IPS-15b (cell line): ENCODE measurements around the gene FABP3.
A peak's percentile ranks its signal among the peaks of the same experiment; 100 is the strongest.

ENCODE experiments used
- H3K27me3 ChIP-seq: one replicate; pipeline ENCODE4 v1.6.1; 2013; ENCODE audit warnings: low read length; ENCODE audit not compliant: control insufficient read depth, insufficient read depth
- H3K36me3 ChIP-seq: one replicate; pipeline ENCODE4 v1.6.1; 2013; ENCODE audit warnings: low read length; ENCODE audit not compliant: control insufficient read depth, insufficient read depth
- H3K4me1 ChIP-seq: one replicate; pipeline ENCODE4 v1.6.1; 2013; ENCODE audit warnings: mild to moderate bottlenecking, low read length; ENCODE audit not compliant: control insufficient read depth, insufficient read depth
- H3K4me3 ChIP-seq: one replicate; pipeline ENCODE4 v1.5.1; 2013; ENCODE audit warnings: low read depth, low read length
- H3K9ac ChIP-seq: one replicate; pipeline ENCODE4 v1.6.1; 2013; ENCODE audit warnings: low read depth, mild to moderate bottlenecking, low read length
- H3K9me3 ChIP-seq: one replicate; pipeline ENCODE4 v1.6.1; 2013; ENCODE audit warnings: mild to moderate bottlenecking, low read length; ENCODE audit not compliant: control insufficient read depth, insufficient read depth

FABP3 gene

GRCh38 chr1:31378001-31378400 lies 5.1 kb upstream of the FABP3 start:
- Histone ChIP-seq H3K36me3 (no peaks in the 10 kb centered on the region), H3K9me3 (no peaks in the 10 kb centered on the region), H3K4me3 (no peak overlapping the region), H3K9ac (no peak overlapping the region), H3K4me1 (peaks cover 10% of the 10 kb centered on the region), H3K27me3 (no peaks in the 10 kb centered on the region)

DNA sequence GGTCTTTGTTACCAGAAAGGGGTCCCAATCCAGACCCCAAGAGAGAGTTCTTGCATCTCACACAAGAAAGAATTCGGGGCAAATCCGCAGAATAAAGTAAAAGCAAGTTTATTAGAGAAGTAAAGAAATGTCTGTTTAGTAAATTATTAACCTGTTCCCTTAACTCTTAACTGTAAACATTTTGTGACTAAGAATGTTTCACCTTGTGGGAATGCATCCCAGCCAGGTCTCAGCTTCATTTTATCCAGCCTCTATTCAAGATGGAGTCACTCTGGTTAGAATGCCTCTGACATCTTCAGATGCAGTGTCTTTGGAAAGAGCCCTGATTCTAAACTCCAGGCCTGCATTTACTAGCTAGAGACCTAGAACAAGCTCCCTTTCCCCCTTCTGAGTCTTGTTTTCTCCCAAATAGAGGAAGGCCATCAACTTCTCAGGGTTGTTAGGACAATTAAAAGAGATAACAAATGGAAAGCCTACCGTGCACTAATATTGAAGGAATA lies 4.5 kb upstream of the FABP3 start:
- no peaks in the 10 kb centered on the region for H3K36me3 ChIP-seq
- H3K4me1 ChIP-seq = peaks cover 10% of the 10 kb centered on the region
- H3K9me3 ChIP-seq = no peaks in the 10 kb centered on the region
- H3K4me3 ChIP-seq = no peak overlapping the region
- no peaks in the 10 kb centered on the region for H3K27me3 ChIP-seq
- H3K9ac ChIP-seq = no peak overlapping the region

DNA sequence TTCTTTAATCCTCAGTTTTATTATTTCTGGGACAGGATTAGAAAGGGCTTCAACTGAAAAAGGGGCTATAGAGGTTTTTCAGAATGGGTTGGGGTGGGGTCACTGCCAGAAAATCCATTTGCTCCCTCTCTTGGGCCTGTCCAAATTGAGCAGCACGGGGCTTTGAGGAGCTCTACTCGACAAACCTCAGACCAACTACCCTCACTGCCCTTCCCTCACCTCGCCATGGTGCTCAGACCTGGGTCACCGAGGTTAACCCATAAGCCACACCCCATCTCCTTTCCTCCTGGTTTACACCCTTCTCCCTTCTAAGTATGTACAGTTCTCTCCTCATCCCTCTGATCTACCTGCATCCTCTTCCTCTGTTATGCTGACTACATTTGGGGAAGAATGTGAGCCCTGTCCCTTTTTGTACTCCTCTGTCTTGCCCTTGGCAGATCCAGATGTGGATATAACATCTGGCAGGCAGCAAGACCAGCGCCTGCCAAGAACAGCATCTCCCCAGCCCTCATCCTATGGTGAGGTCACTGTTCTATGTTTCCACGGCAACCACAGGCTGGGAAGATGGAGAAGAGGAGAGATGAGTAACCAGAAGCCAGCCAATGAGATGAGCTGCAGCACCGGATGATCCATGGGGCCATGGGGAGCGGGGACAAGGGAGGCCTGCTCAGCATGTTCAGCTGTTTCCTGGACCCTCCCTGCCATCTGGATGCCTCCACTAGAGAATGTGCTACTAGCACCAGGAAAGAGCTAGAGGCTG lies 3.7 kb upstream of the FABP3 start:
- Histone ChIP-seq H3K4me3 (no peak overlapping the region), H3K9me3 (no peaks in the 10 kb centered on the region), H3K9ac (no peak overlapping the region), H3K4me1 (peaks cover 15% of the 10 kb centered on the region), H3K36me3 (no peaks in the 10 kb centered on the region), H3K27me3 (no peaks in the 10 kb centered on the region)

DNA sequence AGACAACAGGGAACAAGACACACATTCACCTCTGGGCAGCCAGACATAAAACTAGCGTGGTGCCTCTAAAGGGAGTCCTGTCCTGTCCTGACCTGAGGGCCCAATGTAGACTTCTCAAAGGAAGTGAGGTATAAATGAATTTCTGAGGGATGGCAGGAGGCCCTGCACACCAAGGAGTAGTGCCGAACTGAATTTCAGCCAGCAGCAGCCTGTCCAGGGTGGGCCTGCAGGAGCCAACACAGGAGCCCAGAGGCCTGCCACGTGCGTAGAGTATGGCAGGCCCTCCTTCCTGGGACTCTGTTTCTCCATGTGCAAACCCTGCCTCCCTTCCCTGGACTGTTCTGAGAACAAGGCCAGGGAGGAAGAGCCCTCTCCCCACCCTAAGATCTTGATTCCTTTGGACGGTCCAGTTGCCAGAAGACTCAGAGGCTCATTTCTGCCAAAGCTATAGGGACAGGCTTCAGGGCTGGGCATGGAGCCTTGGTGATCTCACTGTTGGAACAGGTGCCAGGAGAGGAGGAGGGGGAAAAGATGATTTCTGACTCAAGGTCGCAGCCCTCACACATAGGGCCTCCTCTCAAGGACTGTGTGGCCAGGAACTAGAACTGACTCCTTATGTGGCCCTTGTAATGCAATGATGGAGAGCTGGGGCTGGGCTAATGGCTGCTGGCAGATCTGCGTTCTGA lies 1.8 kb upstream of the FABP3 start:
- Histone ChIP-seq H3K9ac (no peak overlapping the region), H3K9me3 (no peaks in the 10 kb centered on the region), H3K4me3 (no peak overlapping the region), H3K36me3 (no peaks in the 10 kb centered on the region), H3K4me1 (peaks cover 15% of the 10 kb centered on the region), H3K27me3 (no peaks in the 10 kb centered on the region)

DNA sequence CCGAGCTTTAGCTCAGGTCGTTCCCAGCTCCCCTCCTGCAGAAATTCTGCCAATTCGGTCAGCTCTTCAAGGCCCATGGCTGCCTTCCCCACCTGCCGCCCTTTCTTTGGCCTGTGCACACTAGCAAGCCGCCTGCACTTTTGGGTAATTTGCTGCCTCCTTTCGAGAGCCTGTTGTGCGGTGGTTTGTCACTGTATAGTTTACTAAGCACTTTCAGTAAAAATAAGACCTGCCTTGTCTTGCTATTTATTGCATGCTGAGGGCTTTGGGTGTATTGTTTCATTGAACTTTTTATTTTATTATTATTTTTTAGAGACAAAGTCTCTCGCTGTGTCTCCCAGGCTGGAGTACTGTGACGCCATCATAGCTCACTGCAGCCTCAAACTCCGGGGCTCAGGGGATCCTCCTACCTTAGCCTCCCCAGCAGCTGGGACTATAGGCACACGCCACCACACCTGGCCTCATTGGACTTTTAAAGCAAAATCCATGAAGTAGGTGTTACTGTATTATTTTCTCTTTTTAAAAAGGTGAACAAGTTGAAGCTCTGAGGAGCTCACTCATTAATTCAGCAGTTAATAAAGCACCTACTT lies 1.1 kb upstream of the FABP3 start:
- no peaks in the 10 kb centered on the region for H3K27me3 ChIP-seq
- peak overlapping the region; percentile 36 for H3K4me3 ChIP-seq
- H3K4me1 ChIP-seq = peaks cover 15% of the 10 kb centered on the region
- no peaks in the 10 kb centered on the region for H3K36me3 ChIP-seq
- no peaks in the 10 kb centered on the region for H3K9me3 ChIP-seq
- no peak overlapping the region for H3K9ac ChIP-seq

DNA sequence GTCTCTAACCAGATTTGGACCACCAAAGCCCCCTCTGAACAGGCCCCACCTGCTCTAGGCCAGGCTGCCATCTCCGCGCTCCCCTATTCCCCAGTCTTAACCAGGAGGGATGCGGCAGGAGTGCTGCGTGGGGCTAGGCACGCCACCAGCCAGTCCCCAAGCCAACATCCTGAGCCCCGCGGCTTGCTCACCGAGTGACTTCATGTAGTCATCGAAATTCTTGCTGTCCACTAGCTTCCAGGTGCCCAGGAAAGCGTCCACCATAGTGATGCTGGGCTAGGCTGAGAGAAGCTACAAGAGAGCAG lies 173 bp downstream of the FABP3 start:
- no peaks in the 10 kb centered on the region for H3K27me3 ChIP-seq
- peak overlapping the region; percentile 74 for H3K4me3 ChIP-seq
- peaks cover 15% of the 10 kb centered on the region for H3K4me1 ChIP-seq
- no peaks in the 10 kb centered on the region for H3K36me3 ChIP-seq
- no peaks in the 10 kb centered on the region for H3K9me3 ChIP-seq
- H3K9ac ChIP-seq = peak overlapping the region; percentile 81

DNA sequence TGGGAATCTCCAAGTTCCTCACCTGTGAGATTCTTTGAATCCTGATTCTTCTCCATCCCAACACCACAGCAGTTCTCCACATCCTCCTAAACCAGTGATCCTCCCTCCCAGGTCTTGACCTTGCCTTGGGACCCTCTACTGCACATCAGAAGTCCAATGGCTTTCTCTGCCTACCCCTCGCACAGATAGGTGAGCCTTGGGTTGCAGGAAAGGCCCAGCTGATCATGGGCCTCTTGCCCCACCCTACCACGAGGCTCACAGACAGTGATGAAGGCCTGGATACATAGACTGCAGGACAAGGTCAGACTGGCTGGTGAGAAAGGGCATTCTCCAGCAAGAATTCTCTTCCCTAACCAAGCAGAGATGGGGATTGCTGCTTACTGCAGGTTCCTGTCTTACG lies 825 bp downstream of the FABP3 start:
- peaks cover 3% of the 10 kb centered on the region for H3K36me3 ChIP-seq
- H3K9me3 ChIP-seq = no peaks in the 10 kb centered on the region
- H3K9ac ChIP-seq = no peak overlapping the region
- H3K27me3 ChIP-seq = no peaks in the 10 kb centered on the region
- peak overlapping the region; percentile 74 for H3K4me3 ChIP-seq
- peaks cover 15% of the 10 kb centered on the region for H3K4me1 ChIP-seq

DNA sequence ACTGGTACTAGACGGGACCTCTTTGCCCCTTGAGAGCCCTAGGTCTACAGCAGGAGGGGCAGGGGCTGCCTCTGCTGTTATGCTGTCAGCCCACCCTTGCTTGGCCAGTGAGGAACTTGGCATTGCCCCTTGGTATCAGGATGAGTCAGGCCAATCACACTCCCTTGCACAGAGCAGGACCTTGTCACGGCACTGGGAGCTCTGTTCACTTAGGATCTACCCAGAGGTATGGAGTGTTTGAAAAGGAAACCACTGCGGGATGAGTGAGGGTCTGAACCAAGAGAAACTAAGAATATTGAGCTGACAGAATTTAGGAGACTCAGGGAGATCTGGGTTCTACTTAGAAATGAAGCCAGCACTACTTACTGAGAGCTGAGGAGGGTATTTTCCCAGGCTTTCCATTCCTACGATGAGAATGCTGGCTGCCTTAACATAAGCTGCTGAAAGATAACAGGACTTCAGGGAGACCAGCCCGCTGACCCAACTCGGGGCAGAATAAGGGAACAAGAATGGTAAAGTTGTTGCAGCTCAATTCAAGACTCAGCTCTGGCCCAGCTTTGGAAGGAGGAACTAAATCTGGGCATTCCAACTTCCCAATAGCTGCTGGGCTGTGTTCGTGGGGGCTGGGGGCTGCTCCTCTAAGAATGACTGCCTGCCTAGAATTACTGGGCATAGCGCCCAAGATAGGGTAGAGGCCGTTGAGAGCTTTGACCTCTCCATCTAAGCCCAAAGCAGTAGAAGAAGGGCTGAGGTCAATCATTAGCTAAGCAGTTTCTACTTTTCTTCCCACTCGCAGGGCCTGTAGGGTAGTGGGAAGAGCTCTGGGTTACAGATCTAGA lies 1.5 kb downstream of the FABP3 start:
- Histone ChIP-seq H3K27me3 (no peaks in the 10 kb centered on the region), H3K4me3 (peak overlapping the region; percentile 74), H3K4me1 (peaks cover 14% of the 10 kb centered on the region), H3K36me3 (peaks cover 3% of the 10 kb centered on the region), H3K9ac (no peak overlapping the region), H3K9me3 (no peaks in the 10 kb centered on the region)

- Histone ChIP-seq H3K9me3 (no peaks in the 10 kb centered on the region), H3K36me3 (peaks cover 3% of the 10 kb centered on the region), H3K4me3 (no peak overlapping the region), H3K27me3 (no peaks in the 10 kb centered on the region), H3K4me1 (peaks cover 11% of the 10 kb centered on the region), H3K9ac (no peak overlapping the region)
These were observed 2.3 kb downstream of the FABP3 start for GRCh38 chr1:31370565-31370964.

- H3K4me1 ChIP-seq = peaks cover 11% of the 10 kb centered on the region
These were observed 2.9 kb downstream of the FABP3 start for GRCh38 chr1:31370021-31370420.

DNA sequence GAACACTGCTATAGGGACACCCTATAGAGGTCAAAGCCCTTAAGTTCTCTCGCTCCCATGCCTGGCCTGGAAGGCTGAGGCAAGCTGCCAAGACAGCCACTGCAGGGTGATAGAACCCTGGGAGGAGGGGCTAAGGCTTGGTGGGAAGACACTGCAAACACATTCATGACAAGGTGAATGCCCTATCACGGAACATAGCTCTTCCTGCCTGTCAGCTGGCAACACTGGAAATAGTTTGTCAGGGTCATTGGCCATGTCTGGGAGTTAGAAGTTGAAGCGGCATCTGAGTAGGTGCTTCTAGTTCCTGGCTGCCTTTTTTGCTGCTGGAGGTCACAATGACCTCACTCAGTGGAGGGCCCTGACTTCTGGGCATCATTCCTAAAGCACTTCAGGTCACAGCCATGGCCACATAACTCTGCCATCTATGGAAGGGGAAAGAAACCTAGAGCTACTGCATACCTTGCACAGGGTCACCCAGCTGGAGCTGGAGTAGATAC lies 4.2 kb downstream of the FABP3 start:
- H3K4me1 ChIP-seq = peaks cover 8% of the 10 kb centered on the region

More at GRCh38 chr1:31370021-31370420, 2.9 kb downstream of the FABP3 start:
- Histone ChIP-seq H3K9me3 (no peaks in the 10 kb centered on the region), H3K9ac (no peak overlapping the region), H3K27me3 (no peaks in the 10 kb centered on the region), H3K4me3 (no peak overlapping the region), H3K36me3 (peaks cover 5% of the 10 kb centered on the region)

More for the DNA sequence above, 4.2 kb downstream of the FABP3 start:
- H3K9ac ChIP-seq = no peak overlapping the region
- H3K27me3 ChIP-seq = no peaks in the 10 kb centered on the region
- H3K4me3 ChIP-seq = no peak overlapping the region
- H3K36me3 ChIP-seq = peaks cover 17% of the 10 kb centered on the region
- no peaks in the 10 kb centered on the region for H3K9me3 ChIP-seq
